ENCODE data around the gene SLC25A48.

Gene SLC25A48

DNA sequence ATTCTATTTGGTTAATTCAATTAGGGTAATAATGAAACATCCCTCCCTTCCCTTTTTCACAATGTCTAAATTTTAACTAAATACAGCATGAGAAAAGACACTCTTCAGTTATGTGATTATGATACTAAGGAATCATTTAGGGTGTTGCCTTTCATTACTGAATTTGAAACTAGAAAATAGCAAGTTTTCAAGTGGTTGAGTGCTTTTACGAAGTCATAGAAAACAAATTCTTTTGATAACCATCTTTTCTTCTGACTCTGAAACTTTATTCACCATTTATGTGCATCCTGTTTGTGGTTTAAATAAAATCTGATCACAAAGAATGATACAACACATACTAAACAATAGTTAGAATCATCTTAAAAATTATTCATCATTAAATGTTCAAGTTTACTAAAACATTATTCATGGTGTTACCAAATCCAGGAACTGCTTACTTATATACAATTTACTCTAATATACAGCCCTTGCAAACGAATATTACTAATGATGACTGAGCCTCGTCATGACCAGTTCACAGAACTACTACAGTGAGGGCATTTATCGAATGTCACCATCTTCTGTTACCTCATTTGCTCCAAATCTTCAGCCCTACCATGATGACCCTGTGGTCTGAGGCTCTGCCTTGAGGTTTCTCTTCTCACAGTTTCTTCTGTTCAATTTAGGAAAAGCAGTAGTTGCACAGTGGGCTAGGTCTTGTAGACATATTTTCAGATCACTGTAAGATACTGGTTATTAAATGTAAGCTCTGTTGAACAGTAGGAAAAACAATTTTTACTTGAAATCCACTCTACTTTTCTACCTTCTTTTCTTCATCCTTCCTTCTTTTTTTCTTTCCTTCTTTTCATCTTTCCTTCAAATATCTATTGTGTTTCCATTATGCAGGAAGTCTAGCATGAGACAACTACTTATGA, 79.5 kb downstream of the SLC25A48 start:
- DNase-seq, result no peak
- POLR2A ChIA-PET, result no interaction called here
- H3K9me3 ChIP-seq (ENCODE audit: control extremely low read depth in 1 of 5, control insufficient read depth in 4 of 5, insufficient read depth in 2 of 5, low read depth in 1 of 5, low read length in 4 of 5), result no peaks in the 10 kb centered on the region
- WGBS (ENCODE audit: insufficient coverage), result 94% methylated on average over 3 of the region's 4 CpGs
- H3K27ac ChIP-seq (ENCODE audit: insufficient read depth in 1 of 2, low read depth in 1 of 2, low read length in 2 of 2, poor library complexity in 1 of 2, severe bottlenecking in 2 of 2), result no peak overlapping the region
- H3K4me1 ChIP-seq (ENCODE audit: control extremely low read depth in 1 of 4, control insufficient read depth in 4 of 4, insufficient read depth in 4 of 4, low read length in 3 of 4), result no peaks in the 10 kb centered on the region
- no peaks in the 10 kb centered on the region for H3K36me3 ChIP-seq (ENCODE audit: control insufficient read depth in 4 of 4, insufficient read depth in 4 of 4, low read length in 3 of 4)
- H3K27me3 ChIP-seq (replicated peaks in 2 of 5; ENCODE audit: control insufficient read depth in 4 of 5, insufficient read depth in 5 of 5, low read length in 4 of 5), result peaks cover 4 to 67% (median 30%) of the 10 kb centered on the region in 5 experiments
- CTCF ChIA-PET, result interaction anchor here (1.2 kb wide), 1 partner anchor 31 kb away, joined by 4 read pairs; no protein-coding TSS in a partner anchor
- H3K4me3 ChIP-seq (ENCODE audit: control insufficient read depth in 1 of 7, extremely low read depth in 1 of 7, insufficient read depth in 4 of 7, low read depth in 2 of 7, low read length in 6 of 7), result no peak overlapping the region

DNA sequence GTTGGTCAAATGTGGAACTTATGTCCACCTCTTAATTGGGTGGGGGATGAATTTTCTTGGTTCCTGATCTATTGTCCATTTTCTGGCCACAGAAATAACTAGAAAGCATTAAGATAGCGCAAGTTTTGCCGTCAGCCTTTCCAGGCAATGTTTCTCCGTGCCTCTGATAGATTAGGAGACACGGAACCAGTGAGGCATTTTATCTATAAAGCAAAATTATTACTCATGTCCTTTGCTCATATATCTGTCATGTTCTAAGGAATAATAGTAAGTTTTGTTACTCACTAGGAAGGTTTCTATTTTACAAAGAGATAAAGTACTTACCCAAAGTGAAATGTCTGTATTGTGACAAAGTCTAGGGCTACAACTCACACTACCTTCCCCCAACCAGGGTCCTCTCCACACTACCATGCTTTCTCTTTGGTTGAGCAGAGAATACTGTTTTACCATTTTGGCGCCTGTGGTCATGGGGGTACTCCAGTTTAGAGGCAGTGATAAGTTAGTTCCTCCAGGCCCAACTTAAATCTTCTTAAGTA, 81.1 kb downstream of the SLC25A48 start:
- no peak overlapping the region for H3K4me3 ChIP-seq (ENCODE audit: control insufficient read depth in 1 of 7, extremely low read depth in 1 of 7, insufficient read depth in 4 of 7, low read depth in 2 of 7, low read length in 6 of 7)
- H3K27ac ChIP-seq (ENCODE audit: insufficient read depth in 1 of 2, low read depth in 1 of 2, low read length in 2 of 2, poor library complexity in 1 of 2, severe bottlenecking in 2 of 2), result no peak overlapping the region
- CTCF ChIA-PET, result interaction anchor here (1.6 kb wide), 1 partner anchor 29 kb away, joined by 5 read pairs; no protein-coding TSS in a partner anchor
- 100% methylated on average over 3 of the region's 5 CpGs for WGBS (ENCODE audit: insufficient coverage)
- H3K4me1 ChIP-seq (ENCODE audit: control extremely low read depth in 1 of 4, control insufficient read depth in 4 of 4, insufficient read depth in 4 of 4, low read length in 3 of 4), result no peaks in the 10 kb centered on the region
- H3K9me3 ChIP-seq (ENCODE audit: control extremely low read depth in 1 of 5, control insufficient read depth in 4 of 5, insufficient read depth in 2 of 5, low read depth in 1 of 5, low read length in 4 of 5), result no peaks in the 10 kb centered on the region
- peaks cover 8 to 62% (median 22%) of the 10 kb centered on the region in 5 experiments for H3K27me3 ChIP-seq (replicated peaks in 2 of 5; ENCODE audit: control insufficient read depth in 4 of 5, insufficient read depth in 5 of 5, low read length in 4 of 5)
- no peaks in the 10 kb centered on the region for H3K36me3 ChIP-seq (ENCODE audit: control insufficient read depth in 4 of 4, insufficient read depth in 4 of 4, low read length in 3 of 4)
- no peak for DNase-seq
- POLR2A ChIA-PET, result no interaction called here

DNA sequence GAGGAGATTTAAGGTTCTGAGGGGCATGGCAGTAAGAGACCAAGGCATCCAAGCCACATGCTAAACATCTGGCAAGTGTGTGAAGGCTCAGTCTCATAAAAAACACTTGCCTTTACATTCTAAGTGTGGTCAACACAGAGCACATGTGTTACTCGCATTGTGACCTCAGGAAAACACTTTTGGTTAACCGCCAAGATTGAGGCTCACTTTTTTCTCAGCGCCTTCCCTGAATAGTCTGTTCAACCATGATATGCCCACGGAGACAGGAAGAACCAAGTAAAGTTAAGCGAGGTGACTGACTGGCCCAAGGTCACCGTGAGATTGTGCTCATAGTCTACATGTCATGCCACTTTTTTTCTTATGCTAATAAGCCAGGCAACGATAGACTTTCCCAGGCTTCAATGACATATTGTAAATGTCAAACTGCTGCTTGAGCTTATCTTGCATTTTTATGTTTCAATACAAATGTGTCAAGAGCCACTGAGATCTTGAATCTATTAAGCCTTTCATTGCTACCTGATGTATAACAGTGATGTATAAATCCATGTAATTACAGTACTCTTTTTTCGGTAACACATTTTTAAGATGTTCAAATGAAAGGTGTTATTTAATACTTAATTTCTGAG, 82.3 kb downstream of the SLC25A48 start:
- peak in 2 of 3 donors; percentile 9 to 25 for DNase-seq
- Histone ChIP-seq H3K36me3 (ENCODE audit: control insufficient read depth in 4 of 4, insufficient read depth in 4 of 4, low read length in 3 of 4) (no peaks in the 10 kb centered on the region), H3K4me3 (ENCODE audit: control insufficient read depth in 1 of 7, extremely low read depth in 1 of 7, insufficient read depth in 4 of 7, low read depth in 2 of 7, low read length in 6 of 7) (no peak overlapping the region), H3K27ac (ENCODE audit: insufficient read depth in 1 of 2, low read depth in 1 of 2, low read length in 2 of 2, poor library complexity in 1 of 2, severe bottlenecking in 2 of 2) (no peak overlapping the region), H3K9me3 (ENCODE audit: control extremely low read depth in 1 of 5, control insufficient read depth in 4 of 5, insufficient read depth in 2 of 5, low read depth in 1 of 5, low read length in 4 of 5) (no peaks in the 10 kb centered on the region), H3K4me1 (ENCODE audit: control extremely low read depth in 1 of 4, control insufficient read depth in 4 of 4, insufficient read depth in 4 of 4, low read length in 3 of 4) (no peaks in the 10 kb centered on the region), H3K27me3 (replicated peaks in 2 of 5; ENCODE audit: control insufficient read depth in 4 of 5, insufficient read depth in 5 of 5, low read length in 4 of 5) (peaks cover 8 to 61% (median 18%) of the 10 kb centered on the region in 5 experiments)
- ChIA-PET POLR2A (no interaction called here), CTCF (interaction anchor here (1.6 kb wide), 1 partner anchor 28 kb away, joined by 5 read pairs; no protein-coding TSS in a partner anchor)
- WGBS (ENCODE audit: insufficient coverage), result 87% methylated on average over 7 of the region's 8 CpGs

DNA sequence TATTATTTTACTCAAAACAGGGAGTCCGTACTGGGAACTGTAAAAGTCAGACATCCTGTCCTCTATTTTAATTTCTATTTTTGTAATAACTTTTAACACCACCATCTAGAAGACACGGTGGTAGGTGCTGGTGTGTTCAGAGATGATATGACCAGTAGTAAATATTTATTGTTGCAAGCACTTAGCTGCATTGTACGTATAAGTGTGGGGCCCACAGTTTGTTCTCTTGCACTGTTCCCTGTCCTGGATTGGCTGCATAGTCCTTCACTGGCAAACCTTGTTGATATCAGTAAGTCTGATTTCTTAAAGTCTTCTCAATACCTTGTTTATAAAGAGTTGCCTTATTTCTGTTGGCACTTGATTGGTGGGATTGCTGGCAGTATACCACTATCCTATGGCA, 85.7 kb downstream of the SLC25A48 start:
- CTCF ChIA-PET, result no interaction called here
- peaks cover 0 to under 1% (median 0%) of the 10 kb centered on the region in 5 experiments for H3K9me3 ChIP-seq (ENCODE audit: control extremely low read depth in 1 of 5, control insufficient read depth in 4 of 5, insufficient read depth in 2 of 5, low read depth in 1 of 5, low read length in 4 of 5)
- H3K27ac ChIP-seq (ENCODE audit: insufficient read depth in 1 of 2, low read depth in 1 of 2, low read length in 2 of 2, poor library complexity in 1 of 2, severe bottlenecking in 2 of 2), result no peak overlapping the region
- H3K27me3 ChIP-seq (replicated peaks in 2 of 5; ENCODE audit: control insufficient read depth in 4 of 5, insufficient read depth in 5 of 5, low read length in 4 of 5), result peaks cover 11 to 70% (median 31%) of the 10 kb centered on the region in 5 experiments
- WGBS (ENCODE audit: insufficient coverage), result 100% methylated on average over 1 of the region's 3 CpGs
- no peaks in the 10 kb centered on the region for H3K36me3 ChIP-seq (ENCODE audit: control insufficient read depth in 4 of 4, insufficient read depth in 4 of 4, low read length in 3 of 4)
- POLR2A ChIA-PET, result no interaction called here
- no peaks in the 10 kb centered on the region for H3K4me1 ChIP-seq (ENCODE audit: control extremely low read depth in 1 of 4, control insufficient read depth in 4 of 4, insufficient read depth in 4 of 4, low read length in 3 of 4)
- H3K4me3 ChIP-seq (ENCODE audit: control insufficient read depth in 1 of 7, extremely low read depth in 1 of 7, insufficient read depth in 4 of 7, low read depth in 2 of 7, low read length in 6 of 7), result no peak overlapping the region
- DNase-seq, result no peak

DNA sequence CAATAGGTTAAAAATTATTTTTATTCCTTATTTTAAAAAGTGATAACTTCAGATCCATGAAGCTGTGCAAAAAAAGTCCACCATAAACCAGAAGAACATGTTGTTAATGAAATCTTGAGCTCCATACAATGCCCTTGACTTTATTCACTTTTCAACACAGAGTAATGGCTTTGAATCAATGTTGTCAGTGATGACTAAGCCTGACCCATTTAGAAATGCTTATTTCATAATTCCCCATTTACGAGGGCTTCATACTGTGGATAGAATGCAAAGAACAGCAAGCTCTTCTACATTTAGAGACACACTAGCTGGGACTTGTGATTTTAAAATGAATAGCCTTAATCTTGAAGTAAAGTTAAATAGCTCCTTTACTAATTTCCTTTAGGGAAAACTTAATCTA, 86.9 kb downstream of the SLC25A48 start:
- CTCF ChIA-PET, result no interaction called here
- no peak overlapping the region for H3K4me3 ChIP-seq (ENCODE audit: control insufficient read depth in 1 of 7, extremely low read depth in 1 of 7, insufficient read depth in 4 of 7, low read depth in 2 of 7, low read length in 6 of 7)
- peaks cover 0 to 4% (median 0%) of the 10 kb centered on the region in 5 experiments for H3K9me3 ChIP-seq (ENCODE audit: control extremely low read depth in 1 of 5, control insufficient read depth in 4 of 5, insufficient read depth in 2 of 5, low read depth in 1 of 5, low read length in 4 of 5)
- peaks cover 7 to 79% (median 32%) of the 10 kb centered on the region in 5 experiments for H3K27me3 ChIP-seq (replicated peaks in 2 of 5; ENCODE audit: control insufficient read depth in 4 of 5, insufficient read depth in 5 of 5, low read length in 4 of 5)
- H3K4me1 ChIP-seq (ENCODE audit: control extremely low read depth in 1 of 4, control insufficient read depth in 4 of 4, insufficient read depth in 4 of 4, low read length in 3 of 4), result no peaks in the 10 kb centered on the region
- POLR2A ChIA-PET, result no interaction called here
- no peak overlapping the region for H3K27ac ChIP-seq (ENCODE audit: insufficient read depth in 1 of 2, low read depth in 1 of 2, low read length in 2 of 2, poor library complexity in 1 of 2, severe bottlenecking in 2 of 2)
- H3K36me3 ChIP-seq (ENCODE audit: control insufficient read depth in 4 of 4, insufficient read depth in 4 of 4, low read length in 3 of 4), result no peaks in the 10 kb centered on the region
- no peak for DNase-seq
- WGBS (ENCODE audit: insufficient coverage), result no CpG with 5 or more reads among the region's 1 CpG

DNA sequence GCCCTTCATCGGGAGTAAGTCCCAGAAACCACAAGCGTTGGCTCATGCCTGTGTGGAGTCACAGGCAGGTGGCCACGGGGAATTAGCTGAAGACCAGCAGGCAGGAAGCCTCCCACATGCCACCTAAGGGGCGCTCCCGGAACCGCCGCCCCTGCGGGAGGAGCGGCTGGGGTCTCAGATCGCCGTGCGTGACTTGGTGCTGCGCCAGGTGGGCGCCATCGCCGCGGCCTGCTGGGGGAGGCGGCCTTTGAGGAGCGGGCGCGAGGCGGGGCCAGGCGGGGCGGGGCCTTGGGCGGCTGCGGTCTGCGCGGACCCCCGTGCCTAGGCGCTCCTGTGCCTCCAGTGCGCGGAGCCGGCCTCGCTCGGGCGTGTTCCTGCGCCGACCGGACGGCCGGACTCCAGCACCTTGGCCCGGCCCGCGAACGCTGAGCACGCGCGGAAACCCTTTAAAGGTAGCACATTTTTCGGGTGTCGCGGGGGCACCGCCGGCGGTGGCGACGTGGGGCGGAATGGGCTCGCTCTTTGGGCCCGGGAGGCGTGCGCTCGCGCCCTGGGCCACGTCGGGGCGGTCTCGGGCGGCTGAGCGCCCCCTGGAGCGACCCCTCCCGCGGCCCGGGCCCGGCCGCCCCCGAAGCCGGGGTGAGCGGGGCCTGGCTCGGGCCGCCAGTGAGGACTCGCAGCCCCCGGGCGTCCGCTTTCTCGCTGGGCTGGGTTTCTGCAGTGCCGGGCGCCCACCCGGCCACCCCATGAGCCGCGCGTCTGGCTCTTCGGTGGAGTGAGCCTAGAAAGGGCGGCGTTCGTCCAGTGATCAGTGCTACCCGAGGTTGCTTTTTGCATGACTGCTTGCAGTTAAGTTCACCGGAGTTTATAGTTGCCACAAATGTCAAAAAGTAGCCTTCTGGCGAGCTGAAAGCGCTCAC, 95.8 kb downstream of the SLC25A48 start:
- H3K4me1 ChIP-seq (ENCODE audit: control extremely low read depth in 1 of 4, control insufficient read depth in 4 of 4, insufficient read depth in 4 of 4, low read length in 3 of 4), result peaks cover 0 to 12% (median 5%) of the 10 kb centered on the region in 4 experiments
- peak overlapping the region in 3 of 7 experiments; percentile 33 to 48 (median 43) for H3K4me3 ChIP-seq (ENCODE audit: control insufficient read depth in 1 of 7, extremely low read depth in 1 of 7, insufficient read depth in 4 of 7, low read depth in 2 of 7, low read length in 6 of 7)
- no peak overlapping the region for H3K27ac ChIP-seq (ENCODE audit: insufficient read depth in 1 of 2, low read depth in 1 of 2, low read length in 2 of 2, poor library complexity in 1 of 2, severe bottlenecking in 2 of 2)
- H3K9me3 ChIP-seq (ENCODE audit: control extremely low read depth in 1 of 5, control insufficient read depth in 4 of 5, insufficient read depth in 2 of 5, low read depth in 1 of 5, low read length in 4 of 5), result peaks cover 0 to 13% (median 2%) of the 10 kb centered on the region in 5 experiments
- 3% methylated on average over 89 of the region's 99 CpGs for WGBS (ENCODE audit: insufficient coverage)
- ChIA-PET CTCF (interaction anchor here (1.1 kb wide), 1 partner anchor 248 kb away, joined by 3 read pairs; no protein-coding TSS in a partner anchor), POLR2A (no interaction called here)
- no peaks in the 10 kb centered on the region for H3K36me3 ChIP-seq (ENCODE audit: control insufficient read depth in 4 of 4, insufficient read depth in 4 of 4, low read length in 3 of 4)
- peak; percentile 22 to 33 (median 25) for DNase-seq
- peaks cover 13 to 88% (median 36%) of the 10 kb centered on the region in 5 experiments for H3K27me3 ChIP-seq (replicated peaks in 2 of 5; ENCODE audit: control insufficient read depth in 4 of 5, insufficient read depth in 5 of 5, low read length in 4 of 5)

Data from common myeloid progenitor, CD34-positive (primary cell).